ENCODE measurements around the gene WDR64. TPM values are rescaled to one million over a fixed set of nuclear protein-coding genes. Genes with fewer than 3 reads are reported as not detected.

WDR64 gene
- total RNA-seq, 1 experiment from 2014 or later: not detected

GRCh38 chr1:241749041-241749944 is 97.2 kb downstream of the WDR64 start:
- H3K4me3 ChIP-seq (ENCODE audit: low read depth, low read length, poor library complexity, severe bottlenecking): no peak overlapping the region
- H3K9me3 ChIP-seq (ENCODE audit: low read depth, low read length, poor library complexity, severe bottlenecking): no peaks in the 10 kb centered on the region
- TF ChIP-seq, protein P1, sequence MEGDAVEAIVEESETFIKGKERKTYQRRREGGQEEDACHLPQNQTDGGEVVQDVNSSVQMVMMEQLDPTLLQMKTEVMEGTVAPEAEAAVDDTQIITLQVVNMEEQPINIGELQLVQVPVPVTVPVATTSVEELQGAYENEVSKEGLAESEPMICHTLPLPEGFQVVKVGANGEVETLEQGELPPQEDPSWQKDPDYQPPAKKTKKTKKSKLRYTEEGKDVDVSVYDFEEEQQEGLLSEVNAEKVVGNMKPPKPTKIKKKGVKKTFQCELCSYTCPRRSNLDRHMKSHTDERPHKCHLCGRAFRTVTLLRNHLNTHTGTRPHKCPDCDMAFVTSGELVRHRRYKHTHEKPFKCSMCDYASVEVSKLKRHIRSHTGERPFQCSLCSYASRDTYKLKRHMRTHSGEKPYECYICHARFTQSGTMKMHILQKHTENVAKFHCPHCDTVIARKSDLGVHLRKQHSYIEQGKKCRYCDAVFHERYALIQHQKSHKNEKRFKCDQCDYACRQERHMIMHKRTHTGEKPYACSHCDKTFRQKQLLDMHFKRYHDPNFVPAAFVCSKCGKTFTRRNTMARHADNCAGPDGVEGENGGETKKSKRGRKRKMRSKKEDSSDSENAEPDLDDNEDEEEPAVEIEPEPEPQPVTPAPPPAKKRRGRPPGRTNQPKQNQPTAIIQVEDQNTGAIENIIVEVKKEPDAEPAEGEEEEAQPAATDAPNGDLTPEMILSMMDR (conservative IDR thresholded peaks at IDR 0.05; ENCODE audit: low read depth, low read length): no peak
- TF ChIP-seq EZH2 (IDR thresholded peaks at IDR 0.05; ENCODE audit: borderline replicate concordance, low read depth, low read length, poor library complexity, severe bottlenecking): no peak
- no peaks in the 10 kb centered on the region for H3K27me3 ChIP-seq (replicated peaks; ENCODE audit: insufficient read depth, low read depth, low read length, poor library complexity)
- no TSS peak for BruUV-seq (replicated peaks)
- ChIA-PET CTCF (no interaction called here), POLR2A (ENCODE audit: low non-redundant PET) (no interaction called here)
- no peaks in the 10 kb centered on the region for H3K36me3 ChIP-seq (ENCODE audit: insufficient read depth, low read length, poor library complexity, severe bottlenecking)
- intact Hi-C loops (cut with micrococcal nuclease; ENCODE audit: unreplicated experiment): no loop called here
- H3K4me1 ChIP-seq (ENCODE audit: insufficient read depth, low read length, poor library complexity, severe bottlenecking): no peaks in the 10 kb centered on the region
- no peak for DNase-seq (ENCODE audit: low spot score)
- H3K27ac ChIP-seq (ENCODE audit: low read depth, low read length, poor library complexity, severe bottlenecking): no peak overlapping the region

GRCh38 chr1:241749945-241750695 is 98.0 kb downstream of the WDR64 start:
- BruUV-seq (replicated peaks): no TSS peak
- Histone ChIP-seq H3K4me1 (ENCODE audit: insufficient read depth, low read length, poor library complexity, severe bottlenecking) (no peaks in the 10 kb centered on the region), H3K4me3 (ENCODE audit: low read depth, low read length, poor library complexity, severe bottlenecking) (no peak overlapping the region), H3K9me3 (ENCODE audit: low read depth, low read length, poor library complexity, severe bottlenecking) (no peaks in the 10 kb centered on the region), H3K27me3 (replicated peaks; ENCODE audit: insufficient read depth, low read depth, low read length, poor library complexity) (no peaks in the 10 kb centered on the region), H3K27ac (ENCODE audit: low read depth, low read length, poor library complexity, severe bottlenecking) (no peak overlapping the region), H3K36me3 (ENCODE audit: insufficient read depth, low read length, poor library complexity, severe bottlenecking) (no peaks in the 10 kb centered on the region)
- TF ChIP-seq, protein P1 (conservative IDR thresholded peaks at IDR 0.05; ENCODE audit: low read depth, low read length): no peak
- no peak for TF ChIP-seq EZH2 (IDR thresholded peaks at IDR 0.05; ENCODE audit: borderline replicate concordance, low read depth, low read length, poor library complexity, severe bottlenecking)
- intact Hi-C loops (cut with micrococcal nuclease; ENCODE audit: unreplicated experiment): no loop called here
- ChIA-PET CTCF (no interaction called here), POLR2A (ENCODE audit: low non-redundant PET) (no interaction called here)
- no peak for DNase-seq (ENCODE audit: low spot score)

- TF ChIP-seq, protein P1 (conservative IDR thresholded peaks at IDR 0.05; ENCODE audit: low read depth, low read length): no peak
- TF ChIP-seq EZH2 (IDR thresholded peaks at IDR 0.05; ENCODE audit: borderline replicate concordance, low read depth, low read length, poor library complexity, severe bottlenecking): no peak
- Histone ChIP-seq H3K4me1 (ENCODE audit: insufficient read depth, low read length, poor library complexity, severe bottlenecking) (no peaks in the 10 kb centered on the region), H3K27me3 (replicated peaks; ENCODE audit: insufficient read depth, low read depth, low read length, poor library complexity) (no peaks in the 10 kb centered on the region), H3K27ac (ENCODE audit: low read depth, low read length, poor library complexity, severe bottlenecking) (no peak overlapping the region), H3K4me3 (ENCODE audit: low read depth, low read length, poor library complexity, severe bottlenecking) (no peak overlapping the region), H3K9me3 (ENCODE audit: low read depth, low read length, poor library complexity, severe bottlenecking) (no peaks in the 10 kb centered on the region), H3K36me3 (ENCODE audit: insufficient read depth, low read length, poor library complexity, severe bottlenecking) (no peaks in the 10 kb centered on the region)
- no peak for DNase-seq (ENCODE audit: low spot score)
- intact Hi-C loops (cut with micrococcal nuclease; ENCODE audit: unreplicated experiment): no loop called here
- no TSS peak for BruUV-seq (replicated peaks)
- ChIA-PET POLR2A (ENCODE audit: low non-redundant PET) (no interaction called here), CTCF (no interaction called here)
Observed at GRCh38 chr1:241751524-241751923, 99.4 kb downstream of the WDR64 start.

Data from A673 (cell line).